Non-pigmented ciliary epithelial cell (primary cell): ENCODE data around the gene SF3B6.
"Not testable (repeated sequence)": the region's sequence is repeated elsewhere in the genome, so short reads cannot be mapped to it uniquely, and the experiment has no call there.

Source experiments
- DNase-seq: peaks from one replicate; pipeline ENCODE4 v3.0.0-alpha.2; 2010; ENCODE audit warnings: low read depth

Gene SF3B6

GRCh38 chr2:24075915-24076848 is at the start of gene SF3B6:
Gene SF3B6, minus strand, starts transcription at chr2:24076326. Its CDS starts 97 bp downstream, at chr2:24076229.
- peak; percentile 95 for DNase-seq

GRCh38 chr2:24123922-24124580 is 47.9 kb upstream of the SF3B6 start:
- no peak for DNase-seq

GRCh38 chr2:24123195-24123921 is 47.2 kb upstream of the SF3B6 start, which contains the start of the genes FAM228B and PFN4:
Gene FAM228B, plus strand, starts transcription at chr2:24123469. Its CDS starts 893 bp downstream, at chr2:24124362.
Gene PFN4, minus strand, starts transcription at chr2:24123334. Its CDS starts 799 bp downstream, at chr2:24122535.
- no peak for DNase-seq

- DNase-seq: no peak
These were observed 46.5 kb upstream of the SF3B6 start for GRCh38 chr2:24122366-24123194.

- no peak for DNase-seq
These were observed 45.3 kb upstream of the SF3B6 start for GRCh38 chr2:24121469-24121868.

- DNase-seq: no peak
These were observed 44.9 kb upstream of the SF3B6 start for GRCh38 chr2:24121066-24121465.

GRCh38 chr2:24117902-24118301 is 41.8 kb upstream of the SF3B6 start:
- no peak for DNase-seq

- DNase-seq: no peak
These were observed 38.9 kb upstream of the SF3B6 start for GRCh38 chr2:24115057-24115456.

- DNase-seq: no peak
These were observed 35.3 kb upstream of the SF3B6 start for GRCh38 chr2:24111407-24111901.

- no peak for DNase-seq
These were observed 34.7 kb upstream of the SF3B6 start for GRCh38 chr2:24110660-24111303.

GRCh38 chr2:24109431-24109830 is 33.3 kb upstream of the SF3B6 start:
- DNase-seq: not testable (repeated sequence)

GRCh38 chr2:24107336-24107735 is 31.2 kb upstream of the SF3B6 start:
- DNase-seq: no peak

GRCh38 chr2:24106786-24107185 is 30.7 kb upstream of the SF3B6 start:
- DNase-seq: no peak

- DNase-seq: no peak
These were observed 29.7 kb upstream of the SF3B6 start for GRCh38 chr2:24105816-24106215.

- no peak for DNase-seq
These were observed 28.8 kb upstream of the SF3B6 start for GRCh38 chr2:24104906-24105305.

- no peak for DNase-seq
These were observed 28.1 kb upstream of the SF3B6 start for GRCh38 chr2:24104110-24104650.

- no peak for DNase-seq
These were observed 26.6 kb upstream of the SF3B6 start for GRCh38 chr2:24102677-24103076.

- DNase-seq: no peak
These were observed 25.9 kb upstream of the SF3B6 start for GRCh38 chr2:24101992-24102391.

- not testable (repeated sequence) for DNase-seq
These were observed 24.6 kb upstream of the SF3B6 start for GRCh38 chr2:24100732-24101131.

- DNase-seq: not testable (repeated sequence)
These were observed 19.1 kb upstream of the SF3B6 start for GRCh38 chr2:24095171-24095677.
